LNCaP clone FGC (cell line): ENCODE measurements around the gene KIAA1217.
A peak's percentile ranks its signal among the peaks of the same experiment; 100 is the strongest.

Experiments
- DNase-seq: peaks from one replicate; pipeline ENCODE4 v3.0.0-alpha.2; 2011; ENCODE audit warnings: low read depth
- H3K4me3 ChIP-seq: 2 replicates; pipeline ENCODE4 v1.5.1; 2011; ENCODE audit warnings: mild to moderate bottlenecking, low read depth, low read length, control low read depth
- TF ChIP-seq, protein P1 (sequence below): IDR thresholded peaks from 2 replicates; pipeline ENCODE4 v1.5.1; 2012; ENCODE audit warnings: mild to moderate bottlenecking; ENCODE audit not compliant: control insufficient read depth, insufficient read depth; ENCODE audit errors: extremely low read depth

Gene KIAA1217

DNA sequence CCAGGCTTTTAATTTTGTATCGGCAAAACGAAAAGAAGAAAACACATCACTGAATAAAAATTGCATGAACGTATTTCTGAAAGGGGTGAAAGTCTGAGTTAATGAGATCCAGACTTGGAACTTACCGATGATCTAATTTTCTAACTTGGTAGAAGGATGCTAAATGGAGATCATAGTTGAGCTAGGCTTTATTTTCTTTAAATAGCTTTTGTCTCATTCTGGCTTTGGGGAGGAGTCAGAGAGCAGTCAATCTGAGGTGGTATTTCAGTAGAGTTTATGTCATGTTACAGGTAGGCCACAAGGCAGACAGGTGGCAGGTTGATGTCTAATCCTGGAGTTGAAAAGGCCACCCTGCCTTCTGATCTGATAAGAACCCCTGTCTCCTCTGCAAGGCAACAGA, 161.9 kb downstream of the KIAA1217 start:
- H3K4me3 ChIP-seq = no peak overlapping the region
- no peak for DNase-seq
- TF ChIP-seq, protein P1, sequence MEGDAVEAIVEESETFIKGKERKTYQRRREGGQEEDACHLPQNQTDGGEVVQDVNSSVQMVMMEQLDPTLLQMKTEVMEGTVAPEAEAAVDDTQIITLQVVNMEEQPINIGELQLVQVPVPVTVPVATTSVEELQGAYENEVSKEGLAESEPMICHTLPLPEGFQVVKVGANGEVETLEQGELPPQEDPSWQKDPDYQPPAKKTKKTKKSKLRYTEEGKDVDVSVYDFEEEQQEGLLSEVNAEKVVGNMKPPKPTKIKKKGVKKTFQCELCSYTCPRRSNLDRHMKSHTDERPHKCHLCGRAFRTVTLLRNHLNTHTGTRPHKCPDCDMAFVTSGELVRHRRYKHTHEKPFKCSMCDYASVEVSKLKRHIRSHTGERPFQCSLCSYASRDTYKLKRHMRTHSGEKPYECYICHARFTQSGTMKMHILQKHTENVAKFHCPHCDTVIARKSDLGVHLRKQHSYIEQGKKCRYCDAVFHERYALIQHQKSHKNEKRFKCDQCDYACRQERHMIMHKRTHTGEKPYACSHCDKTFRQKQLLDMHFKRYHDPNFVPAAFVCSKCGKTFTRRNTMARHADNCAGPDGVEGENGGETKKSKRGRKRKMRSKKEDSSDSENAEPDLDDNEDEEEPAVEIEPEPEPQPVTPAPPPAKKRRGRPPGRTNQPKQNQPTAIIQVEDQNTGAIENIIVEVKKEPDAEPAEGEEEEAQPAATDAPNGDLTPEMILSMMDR = 0 out of 2 replicates have a peak, but pooled peaks have one; percentile 3

DNA sequence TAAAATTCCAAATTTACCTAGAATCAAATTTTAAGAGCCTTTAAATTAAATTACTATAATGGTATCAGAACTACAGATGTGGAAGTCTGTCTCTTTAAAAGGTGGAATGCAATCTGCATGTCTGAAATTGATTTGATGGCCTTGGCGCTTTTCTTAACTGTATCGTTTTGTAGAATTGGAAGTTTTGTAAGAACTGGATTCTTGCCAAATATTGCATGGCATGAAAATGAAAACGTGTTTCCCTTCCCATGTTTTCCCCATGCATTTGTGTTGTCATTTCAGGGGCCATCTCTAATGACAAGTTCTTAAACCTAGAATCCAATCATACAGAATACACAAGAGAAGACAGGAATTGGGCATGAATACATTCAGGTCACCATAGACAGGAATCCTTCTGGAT, 162.5 kb downstream of the KIAA1217 start:
- no peak overlapping the region for H3K4me3 ChIP-seq
- TF ChIP-seq, protein P1 = no peak
- no peak for DNase-seq

DNA sequence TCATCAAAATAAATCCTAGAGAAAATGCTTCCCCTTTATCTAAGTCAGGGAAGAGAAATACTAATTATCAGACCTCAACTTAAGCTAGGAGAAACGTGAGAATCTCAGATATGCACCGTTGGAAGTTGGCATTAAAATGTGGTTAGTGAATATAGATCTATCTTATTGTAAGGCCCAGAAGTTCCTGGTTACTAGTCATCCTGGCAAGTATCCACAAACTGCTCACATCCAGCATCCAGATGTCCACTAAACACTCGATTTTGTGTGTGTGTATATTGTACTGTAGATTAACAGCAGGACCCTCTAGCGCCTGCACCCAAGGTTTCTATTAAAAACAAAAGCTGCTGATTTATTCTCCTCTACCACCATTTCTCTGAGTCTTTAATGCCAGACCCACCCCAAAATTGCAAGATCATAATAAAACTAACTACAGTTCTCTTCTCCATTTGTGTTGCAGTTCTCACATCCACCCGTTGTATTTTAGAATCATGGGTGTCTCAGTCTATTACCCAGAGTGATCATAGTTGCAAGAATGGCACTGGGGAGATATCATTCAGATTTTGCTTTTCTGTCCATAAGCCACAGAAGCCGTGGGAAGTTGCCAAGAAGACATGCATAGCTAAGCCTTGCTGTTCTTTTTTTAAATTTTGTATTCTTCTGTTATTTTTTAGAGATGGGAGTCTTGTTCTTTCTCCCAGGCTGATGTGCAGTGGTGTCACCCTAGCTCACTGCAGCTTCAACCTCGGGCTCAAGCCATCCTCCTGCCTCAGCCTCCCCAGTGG, 165.4 kb downstream of the KIAA1217 start:
- no peak overlapping the region for H3K4me3 ChIP-seq
- TF ChIP-seq, protein P1 = no peak
- DNase-seq = no peak

DNA sequence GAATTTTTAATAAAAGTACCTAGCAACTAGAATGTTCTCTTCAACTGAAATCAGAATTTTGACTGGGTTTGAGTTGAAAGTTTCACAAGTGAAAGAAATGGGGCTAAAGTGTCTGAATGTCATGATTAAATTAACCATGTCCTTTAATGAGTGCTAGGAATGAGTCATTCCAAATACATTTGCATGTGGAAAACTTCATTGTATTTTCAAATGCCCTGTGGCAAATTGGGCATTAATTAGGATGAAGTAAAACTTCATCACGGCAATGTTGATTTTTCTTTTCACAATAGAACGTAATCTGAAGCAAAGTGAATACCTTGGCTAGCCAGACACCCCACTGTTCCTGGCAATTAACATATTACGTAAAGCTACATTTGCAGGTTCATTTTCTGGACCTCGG, 166.6 kb downstream of the KIAA1217 start:
- H3K4me3 ChIP-seq = no peak overlapping the region
- TF ChIP-seq, protein P1 = no peak

DNA sequence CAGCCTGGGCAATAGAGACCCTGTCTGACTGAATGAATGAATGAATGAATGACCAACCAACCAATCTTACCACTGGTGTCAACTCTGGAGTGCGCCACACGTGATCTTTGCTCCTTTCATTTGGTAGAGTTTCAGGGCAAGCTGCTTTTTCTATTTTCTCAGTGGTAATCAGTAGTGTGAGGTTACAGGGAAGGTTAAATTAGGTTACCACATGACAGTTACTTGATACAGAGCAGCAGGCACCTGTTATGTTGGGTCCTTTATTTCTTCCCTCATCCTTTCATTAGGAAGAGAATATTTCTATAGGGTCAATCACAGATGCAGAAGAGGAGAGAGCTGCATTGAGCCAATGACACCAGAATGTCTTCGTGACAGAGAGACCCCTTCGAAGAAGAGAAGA, 167.8 kb downstream of the KIAA1217 start:
- DNase-seq = no peak
- TF ChIP-seq, protein P1 = no peak
- no peak overlapping the region for H3K4me3 ChIP-seq

More for the DNA sequence above, 166.6 kb downstream of the KIAA1217 start:
- DNase-seq = no peak

DNA sequence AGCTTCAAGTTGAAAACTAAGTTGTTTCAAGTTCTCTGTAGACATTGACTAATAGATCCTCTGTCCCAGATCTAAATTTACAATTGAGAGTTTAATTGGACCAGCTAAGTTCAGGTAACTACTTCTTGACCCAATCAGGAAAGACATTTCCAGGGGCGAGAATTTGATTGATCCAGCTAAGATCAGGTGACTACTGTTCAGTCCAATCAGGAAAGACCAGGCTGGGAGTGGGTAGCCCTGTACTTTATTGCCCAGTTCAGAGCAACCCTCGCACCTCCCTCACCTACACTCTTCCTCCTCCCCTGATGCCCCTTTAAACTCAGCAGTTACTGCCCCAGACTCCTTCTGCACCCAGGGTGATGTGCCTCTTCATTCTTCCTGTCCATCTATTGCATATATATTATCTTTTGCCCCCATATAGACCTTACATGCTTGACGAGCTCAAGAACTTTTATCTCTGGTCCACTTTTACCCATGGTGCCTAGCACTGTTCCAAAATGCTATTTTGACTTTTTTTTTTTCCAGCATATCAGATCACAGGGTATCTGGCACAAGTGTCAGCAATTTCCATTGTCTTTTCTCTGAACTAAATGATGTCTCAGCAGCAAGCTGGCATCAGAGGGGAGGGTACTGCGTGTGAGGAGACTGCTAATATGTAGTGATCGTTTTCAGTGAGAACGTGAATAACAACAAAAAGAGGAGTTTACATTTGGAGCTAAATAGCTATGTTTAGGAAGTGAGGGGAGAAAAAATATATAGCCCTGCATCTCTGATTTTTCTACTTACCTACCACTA, 169.4 kb downstream of the KIAA1217 start:
- no peak for DNase-seq
- no peak overlapping the region for H3K4me3 ChIP-seq
- TF ChIP-seq, protein P1 = no peak
